Sigmoid colon (tissue), 4 donors: ENCODE data around the gene TMEM132D.

ENCODE experiments used
- POLR2A ChIP-seq, 2 donors: fragments of 450-650 bp; IDR thresholded peaks; one replicate each; pipeline ENCODE4 v1.6.1; 2016; ENCODE audit warnings: antibody characterized with exemption in 2 of 2, mild to moderate bottlenecking in 2 of 2, moderate library complexity in 2 of 2
- POLR2AphosphoS5 ChIP-seq, 4 donors: sonication (generic); formaldehyde crosslinking; IDR thresholded peaks; one replicate each; pipeline ENCODE4 v1.6.1; 2017; ENCODE audit warnings: antibody characterized with exemption in 4 of 4
- TF ChIP-seq, protein P1 (sequence below), 4 experiments: fragments of 450-650 bp in 3 of 4; fragments of 200-600 bp in 1 of 4; IDR thresholded peaks; one replicate each; pipeline ENCODE4 v1.5.1; 2016 to 2019; ENCODE audit warnings: antibody characterized with exemption in 4 of 4, mild to moderate bottlenecking in 3 of 4, moderate library complexity in 2 of 4

DNA sequence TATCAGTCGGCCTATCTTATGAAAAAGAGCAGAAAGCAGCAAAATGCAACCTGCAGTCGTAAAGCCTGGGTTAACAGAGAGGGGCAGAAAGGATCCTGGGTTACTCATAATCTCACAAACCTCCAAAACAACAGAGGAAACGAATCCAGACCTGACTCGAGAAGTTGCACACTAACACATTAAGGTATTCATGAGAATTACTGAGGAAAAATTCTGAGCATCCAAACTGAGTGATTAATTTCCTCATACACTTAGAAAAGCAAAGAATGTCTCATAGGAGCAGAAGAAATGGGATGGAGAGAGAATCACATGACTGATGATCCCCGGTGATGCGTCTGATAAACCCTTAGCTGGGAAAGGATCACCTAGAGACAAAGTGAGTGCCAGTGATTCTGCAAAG, 272.5 kb downstream of the TMEM132D start:
- TF ChIP-seq POLR2AphosphoS5 (IDR thresholded peaks at IDR 0.05) (no peak), POLR2A (IDR thresholded peaks at IDR 0.05) (no peak)
- TF ChIP-seq, protein P1, sequence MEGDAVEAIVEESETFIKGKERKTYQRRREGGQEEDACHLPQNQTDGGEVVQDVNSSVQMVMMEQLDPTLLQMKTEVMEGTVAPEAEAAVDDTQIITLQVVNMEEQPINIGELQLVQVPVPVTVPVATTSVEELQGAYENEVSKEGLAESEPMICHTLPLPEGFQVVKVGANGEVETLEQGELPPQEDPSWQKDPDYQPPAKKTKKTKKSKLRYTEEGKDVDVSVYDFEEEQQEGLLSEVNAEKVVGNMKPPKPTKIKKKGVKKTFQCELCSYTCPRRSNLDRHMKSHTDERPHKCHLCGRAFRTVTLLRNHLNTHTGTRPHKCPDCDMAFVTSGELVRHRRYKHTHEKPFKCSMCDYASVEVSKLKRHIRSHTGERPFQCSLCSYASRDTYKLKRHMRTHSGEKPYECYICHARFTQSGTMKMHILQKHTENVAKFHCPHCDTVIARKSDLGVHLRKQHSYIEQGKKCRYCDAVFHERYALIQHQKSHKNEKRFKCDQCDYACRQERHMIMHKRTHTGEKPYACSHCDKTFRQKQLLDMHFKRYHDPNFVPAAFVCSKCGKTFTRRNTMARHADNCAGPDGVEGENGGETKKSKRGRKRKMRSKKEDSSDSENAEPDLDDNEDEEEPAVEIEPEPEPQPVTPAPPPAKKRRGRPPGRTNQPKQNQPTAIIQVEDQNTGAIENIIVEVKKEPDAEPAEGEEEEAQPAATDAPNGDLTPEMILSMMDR (IDR thresholded peaks at IDR 0.05) = no peak
